ENCODE measurements around the gene ADAMTSL5.
A peak's percentile ranks its signal among the peaks of the same experiment; 100 is the strongest.

Gene ADAMTSL5

GRCh38 chr19:1495799-1496713 lies 16.8 kb downstream of the ADAMTSL5 start:
- DNase-seq (ENCODE audit: low spot score), result no peak

- no peak for DNase-seq (ENCODE audit: low spot score)
Measured at GRCh38 chr19:1495051-1495798, 17.6 kb downstream of the ADAMTSL5 start.

GRCh38 chr19:1494115-1494815 lies 18.6 kb downstream of the ADAMTSL5 start:
- DNase-seq (ENCODE audit: low spot score), result no peak

GRCh38 chr19:1492474-1493006 lies 20.3 kb downstream of the ADAMTSL5 start:
- DNase-seq (ENCODE audit: low spot score), result no peak

- no peak for DNase-seq (ENCODE audit: low spot score)
Measured at GRCh38 chr19:1491849-1492170, 21.0 kb downstream of the ADAMTSL5 start.

- no peak for DNase-seq (ENCODE audit: low spot score)
Measured at GRCh38 chr19:1491114-1491848, 21.5 kb downstream of the ADAMTSL5 start, which contains the start of gene REEP6. REEP6 (plus strand) TSS chr19:1491181; CDS start chr19:1491270, 89 bp downstream.

GRCh38 chr19:1490311-1491113 lies 22.3 kb downstream of the ADAMTSL5 start, which contains the start of gene PCSK4:
PCSK4 (minus strand) TSS chr19:1490350; CDS start chr19:1490346, 4 bp downstream.
- peak; percentile 98 for DNase-seq (ENCODE audit: low spot score)

- no peak for DNase-seq (ENCODE audit: low spot score)
Measured at GRCh38 chr19:1489463-1490310, 23.1 kb downstream of the ADAMTSL5 start.

GRCh38 chr19:1488282-1488601 lies 24.6 kb downstream of the ADAMTSL5 start:
- DNase-seq (ENCODE audit: low spot score), result no peak

GRCh38 chr19:1487576-1488281 lies 25.1 kb downstream of the ADAMTSL5 start:
- DNase-seq (ENCODE audit: low spot score), result no peak

GRCh38 chr19:1486720-1487575 lies 25.9 kb downstream of the ADAMTSL5 start:
- DNase-seq (ENCODE audit: low spot score), result no peak

- no peak for DNase-seq (ENCODE audit: low spot score)
Measured at GRCh38 chr19:1483979-1484428, 28.8 kb downstream of the ADAMTSL5 start.

- no peak for DNase-seq (ENCODE audit: low spot score)
Measured at GRCh38 chr19:1483131-1483978, 29.5 kb downstream of the ADAMTSL5 start.

- no peak for DNase-seq (ENCODE audit: low spot score)
Measured at GRCh38 chr19:1482361-1483130, 30.3 kb downstream of the ADAMTSL5 start.

GRCh38 chr19:1481893-1482360 lies 30.9 kb downstream of the ADAMTSL5 start:
- DNase-seq (ENCODE audit: low spot score), result no peak

GRCh38 chr19:1481224-1481892 lies 31.5 kb downstream of the ADAMTSL5 start:
- DNase-seq (ENCODE audit: low spot score), result no peak
